ENCODE data around the gene USP44. TPM values are rescaled to one million over a fixed set of nuclear protein-coding genes. Genes with fewer than 3 reads are reported as not detected.

The USP44 gene
- total RNA-seq, 1 experiment from 2014 or later, result not detected

DNA sequence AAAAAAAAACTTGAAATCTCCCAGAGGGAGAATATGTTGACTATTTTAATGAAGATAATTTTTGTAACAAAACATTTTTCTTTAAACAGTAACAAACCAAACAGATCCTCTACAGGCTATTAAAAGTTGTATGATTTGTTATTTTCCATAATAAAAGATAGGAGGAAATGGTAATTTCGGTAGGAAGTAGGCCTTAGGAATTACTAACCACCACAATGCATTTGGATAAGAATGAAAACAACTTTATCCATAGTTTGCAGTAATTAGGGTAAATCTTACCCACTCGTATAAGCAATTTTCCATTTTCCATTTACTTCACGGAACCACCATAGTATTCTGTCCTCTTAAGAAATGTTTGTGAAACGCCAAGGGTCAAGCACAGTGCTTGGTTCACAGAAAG, 6.0 kb downstream of the USP44 start:
- DNase-seq (no peak), ATAC-seq (no peak)
- Histone ChIP-seq H3K4me2 (ENCODE audit: low read length) (no peak overlapping the region), H3K9me2 (replicated peaks; ENCODE audit: low read length) (no peaks in the 10 kb centered on the region), H3K36me3 (ENCODE audit: low read depth, low read length) (no peaks in the 10 kb centered on the region), H3K4me3 (ENCODE audit: low read length) (no peak overlapping the region), H4K20me1 (ENCODE audit: low read length) (no peaks in the 10 kb centered on the region), H3K27ac (ENCODE audit: low read length) (no peak overlapping the region), H3K9me3 (ENCODE audit: low read length) (0 out of 2 replicates have a peak, but pooled peaks cover 5% of the 10 kb centered on the region), H3K9ac (ENCODE audit: low read length) (no peak overlapping the region), H3F3A (ENCODE audit: low read length, unreplicated experiment) (no peaks in the 10 kb centered on the region), H3K79me2 (ENCODE audit: low read length) (no peaks in the 10 kb centered on the region), H2AFZ (ENCODE audit: low read length) (no peak overlapping the region), H3K27me3 (ENCODE audit: low read length) (no peaks in the 10 kb centered on the region), H3K4me1 (ENCODE audit: insufficient read depth, low read length) (no peaks in the 10 kb centered on the region)
- intact Hi-C loops (cut with micrococcal nuclease), result no loop called here
- TF ChIP-seq EZH2phosphoT487 (IDR thresholded peaks at IDR 0.05; ENCODE audit: borderline replicate concordance, low read length), result no peak
- no peak for TF ChIP-seq CTCF (conservative IDR thresholded peaks at IDR 0.05; ENCODE audit: low read depth, low read length)
- TF ChIP-seq EZH2 (IDR thresholded peaks at IDR 0.05; ENCODE audit: low read length, unreplicated experiment), result no peak
- ChIA-PET CTCF (no interaction called here), POLR2A (ENCODE audit: unreplicated experiment) (no interaction called here)
- no TSS peak for BruUV-seq (replicated peaks)

GRCh38 chr12:95544756-95545155, 6.5 kb downstream of the USP44 start:
- TF ChIP-seq EZH2 (IDR thresholded peaks at IDR 0.05; ENCODE audit: low read length, unreplicated experiment) (no peak), CTCF (conservative IDR thresholded peaks at IDR 0.05; ENCODE audit: low read depth, low read length) (no peak), EZH2phosphoT487 (IDR thresholded peaks at IDR 0.05; ENCODE audit: borderline replicate concordance, low read length) (no peak)
- BruUV-seq (replicated peaks), result no TSS peak
- Histone ChIP-seq H3K79me2 (ENCODE audit: low read length) (no peaks in the 10 kb centered on the region), H3F3A (ENCODE audit: low read length, unreplicated experiment) (no peaks in the 10 kb centered on the region), H3K36me3 (ENCODE audit: low read depth, low read length) (no peaks in the 10 kb centered on the region), H3K4me3 (ENCODE audit: low read length) (no peak overlapping the region), H3K27me3 (ENCODE audit: low read length) (no peaks in the 10 kb centered on the region), H3K9me3 (ENCODE audit: low read length) (0 out of 2 replicates have a peak, but pooled peaks cover 5% of the 10 kb centered on the region), H3K9ac (ENCODE audit: low read length) (no peak overlapping the region), H3K9me2 (replicated peaks; ENCODE audit: low read length) (no peaks in the 10 kb centered on the region), H3K27ac (ENCODE audit: low read length) (no peak overlapping the region), H2AFZ (ENCODE audit: low read length) (no peak overlapping the region), H3K4me2 (ENCODE audit: low read length) (no peak overlapping the region), H3K4me1 (ENCODE audit: insufficient read depth, low read length) (no peaks in the 10 kb centered on the region), H4K20me1 (ENCODE audit: low read length) (no peaks in the 10 kb centered on the region)
- ChIA-PET POLR2A (ENCODE audit: unreplicated experiment) (no interaction called here), CTCF (no interaction called here)
- DNase-seq, result no peak
- no peak for ATAC-seq
- intact Hi-C loops (cut with micrococcal nuclease), result no loop called here

- H3K9me2 ChIP-seq (replicated peaks; ENCODE audit: low read length), result no peaks in the 10 kb centered on the region
- intact Hi-C loops (cut with micrococcal nuclease), result no loop called here
- H3K27ac ChIP-seq (ENCODE audit: low read length), result no peak overlapping the region
- H3K36me3 ChIP-seq (ENCODE audit: low read depth, low read length), result no peaks in the 10 kb centered on the region
- no TSS peak for BruUV-seq (replicated peaks)
- no peaks in the 10 kb centered on the region for H3K79me2 ChIP-seq (ENCODE audit: low read length)
- ATAC-seq (no peak), DNase-seq (no peak)
- no peak overlapping the region for H3K9ac ChIP-seq (ENCODE audit: low read length)
- no peak overlapping the region for H3K4me3 ChIP-seq (ENCODE audit: low read length)
- H3K4me2 ChIP-seq (ENCODE audit: low read length), result no peak overlapping the region
- no peaks in the 10 kb centered on the region for H4K20me1 ChIP-seq (ENCODE audit: low read length)
- H3K9me3 ChIP-seq (ENCODE audit: low read length), result no peaks in the 10 kb centered on the region
- ChIA-PET CTCF (interaction anchor here (0.7 kb wide), 1 partner anchor 273 kb away, joined by 3 read pairs; no protein-coding TSS in a partner anchor), POLR2A (ENCODE audit: unreplicated experiment) (no interaction called here)
- H3K27me3 ChIP-seq (ENCODE audit: low read length), result no peaks in the 10 kb centered on the region
- no peaks in the 10 kb centered on the region for H3K4me1 ChIP-seq (ENCODE audit: insufficient read depth, low read length)
- TF ChIP-seq CTCF (conservative IDR thresholded peaks at IDR 0.05; ENCODE audit: low read depth, low read length) (no peak), EZH2phosphoT487 (IDR thresholded peaks at IDR 0.05; ENCODE audit: borderline replicate concordance, low read length) (no peak), EZH2 (IDR thresholded peaks at IDR 0.05; ENCODE audit: low read length, unreplicated experiment) (no peak)
- H3F3A ChIP-seq (ENCODE audit: low read length, unreplicated experiment), result no peaks in the 10 kb centered on the region
- H2AFZ ChIP-seq (ENCODE audit: low read length), result no peak overlapping the region
Observed at GRCh38 chr12:95543305-95543704, 8.0 kb downstream of the USP44 start.

Measured in PC-3 (cell line).